Kidney capillary endothelial cell (primary cell): ENCODE measurements around the gene CRACDL.

ENCODE experiments used
- DNase-seq: peaks from one replicate; pipeline ENCODE4 v3.0.0-alpha.2; 2018; ENCODE audit warnings: low spot score

CRACDL gene

DNA sequence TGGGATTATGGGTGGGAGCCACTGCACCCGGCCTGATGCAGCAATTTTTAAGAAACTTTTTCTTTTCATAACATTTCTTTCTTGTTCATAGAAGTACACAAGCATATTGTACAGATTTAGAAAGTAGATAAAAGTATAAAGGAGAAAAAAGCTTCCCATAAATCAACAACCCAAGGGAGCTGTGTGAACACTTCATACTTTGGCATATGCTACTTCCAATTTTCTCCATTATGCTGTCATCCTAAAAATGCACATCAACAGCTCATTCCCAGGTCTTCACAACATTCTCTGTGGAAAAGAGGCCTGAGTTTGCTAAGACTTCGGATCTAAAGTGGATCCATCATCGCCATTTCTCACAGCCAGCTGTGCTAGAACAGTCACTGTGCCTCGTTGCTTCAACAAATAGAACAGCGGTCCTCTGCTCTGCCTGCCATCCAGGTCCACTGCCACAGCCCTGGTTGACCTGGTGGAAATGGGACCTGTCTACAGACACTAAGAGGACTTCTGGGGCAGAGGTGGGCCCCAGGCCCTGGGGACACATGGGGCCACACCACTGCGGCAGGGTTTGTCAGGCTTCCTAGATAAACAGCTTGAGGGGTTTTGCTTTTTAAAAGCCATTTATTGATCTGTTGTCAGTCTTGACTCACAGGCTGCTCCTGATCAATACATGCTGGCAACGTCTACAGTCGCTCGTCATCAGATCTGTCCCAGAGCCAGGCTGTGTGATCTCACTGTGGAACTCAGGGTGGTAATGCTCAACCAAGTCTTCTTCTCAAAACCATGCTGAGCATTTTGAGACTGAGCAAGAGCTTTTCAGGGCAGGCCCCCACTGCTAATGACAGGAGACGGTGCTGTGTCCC is 132.4 kb downstream of the CRACDL start:
- no peak for DNase-seq

GRCh38 chr2:98802344-98802743 is 133.7 kb downstream of the CRACDL start:
- no peak for DNase-seq

- DNase-seq: no peak
Observed at GRCh38 chr2:98801921-98802321, 134.1 kb downstream of the CRACDL start.

DNA sequence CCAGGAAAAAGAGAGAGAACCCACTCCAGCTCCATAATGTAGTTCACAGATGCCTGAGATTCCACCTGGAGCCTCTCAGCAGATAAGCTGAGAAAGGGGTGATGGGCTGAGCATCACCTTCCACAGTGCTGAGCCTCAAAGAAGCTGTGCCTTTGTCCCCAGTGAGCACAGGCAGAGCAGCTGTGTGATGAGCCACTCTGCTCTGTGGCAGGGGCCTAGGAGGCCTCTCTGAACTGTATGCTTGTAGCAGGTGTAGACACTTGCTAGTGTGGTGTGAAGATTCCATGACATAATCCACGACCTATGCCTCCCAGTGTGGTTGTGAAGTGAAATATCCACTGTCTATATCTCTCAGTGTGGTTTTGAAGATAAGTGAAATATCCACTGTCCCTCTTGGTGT is 134.7 kb downstream of the CRACDL start:
- no peak for DNase-seq

- DNase-seq: no peak
Observed at GRCh38 chr2:98800330-98801064, 135.5 kb downstream of the CRACDL start.

GRCh38 chr2:98799375-98800329 is 136.4 kb downstream of the CRACDL start:
- DNase-seq: peak; percentile 4

DNA sequence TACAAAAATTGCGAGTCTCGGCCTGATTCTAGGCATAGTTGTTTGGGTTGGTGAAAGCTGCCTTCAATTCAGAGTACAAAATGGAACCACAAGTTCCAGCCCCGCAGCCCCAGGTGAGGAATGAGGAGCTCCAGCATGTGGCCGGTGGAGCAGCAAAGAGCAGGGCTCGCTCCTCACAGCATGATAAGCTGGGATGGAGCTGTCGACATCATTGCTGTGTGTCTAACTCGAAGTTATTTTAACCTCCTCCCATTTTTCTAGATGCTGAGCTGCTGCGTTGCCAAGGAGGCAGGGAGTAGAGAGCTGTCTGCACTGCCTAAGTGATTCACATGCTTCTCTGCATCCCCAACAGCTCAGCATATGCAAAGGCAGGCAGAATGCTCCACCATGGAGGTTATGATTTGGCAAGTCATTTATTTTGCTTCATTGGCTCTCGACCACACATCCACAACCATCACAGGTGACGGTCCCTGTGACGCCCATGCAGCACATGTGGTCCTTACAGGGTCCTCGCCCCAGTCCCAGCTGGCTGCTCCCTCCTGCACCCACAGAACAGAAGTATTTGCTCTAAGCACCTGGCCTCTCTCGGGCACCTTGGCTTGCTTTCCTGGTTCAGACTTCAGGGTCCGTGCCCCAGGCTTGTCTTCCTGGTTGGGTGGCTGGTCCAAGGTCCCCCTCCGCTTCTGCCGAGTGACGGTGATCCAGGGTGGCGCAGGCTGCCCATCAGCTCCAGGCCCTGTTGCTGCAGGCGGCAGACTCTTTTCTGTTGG is 139.1 kb downstream of the CRACDL start:
- no peak for DNase-seq

- no peak for DNase-seq
Observed at GRCh38 chr2:98795891-98796676, 139.9 kb downstream of the CRACDL start.

- DNase-seq: no peak
Observed at GRCh38 chr2:98793897-98794830, 141.9 kb downstream of the CRACDL start.

DNA sequence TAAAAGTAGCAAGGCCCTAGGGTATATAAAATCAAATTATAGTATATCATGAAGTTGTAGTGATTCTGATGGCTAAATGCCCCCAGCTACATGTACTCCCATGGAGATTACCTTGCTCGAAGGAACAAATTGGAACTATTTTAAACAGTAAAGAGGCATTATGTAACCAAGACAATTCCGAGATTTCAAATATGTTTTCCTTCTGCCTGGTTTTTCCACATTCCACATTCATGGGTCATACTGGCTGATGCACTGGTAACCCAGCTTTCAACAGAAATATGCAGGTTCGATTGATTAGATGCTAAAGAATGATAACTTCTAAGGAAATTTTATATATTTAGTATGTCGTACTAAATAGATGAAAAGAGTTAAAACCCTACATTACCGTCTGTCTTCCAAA is 142.8 kb downstream of the CRACDL start:
- no peak for DNase-seq

GRCh38 chr2:98790221-98790620 is 145.8 kb downstream of the CRACDL start:
- DNase-seq: no peak

DNA sequence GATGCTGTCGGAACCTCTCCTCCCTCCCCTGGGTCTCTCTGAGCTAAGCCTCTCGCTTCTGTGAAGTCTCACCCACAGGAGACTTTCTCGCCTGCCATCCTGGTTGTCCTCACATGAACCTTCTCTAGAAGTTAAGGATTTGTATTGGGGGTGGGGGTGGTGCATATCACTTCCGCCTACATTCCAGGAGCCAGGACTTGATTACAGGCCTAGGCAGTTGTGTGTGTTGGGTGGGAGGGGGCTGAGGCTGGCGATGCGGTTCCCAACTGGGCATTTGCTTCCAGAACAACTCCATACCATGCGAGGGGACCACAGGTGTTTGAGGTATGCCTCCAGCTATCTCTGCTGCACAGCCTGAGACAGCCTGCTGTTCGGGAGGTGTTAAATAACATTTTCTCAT is 148.3 kb downstream of the CRACDL start:
- DNase-seq: no peak

GRCh38 chr2:98786179-98786578 is 149.8 kb downstream of the CRACDL start:
- no peak for DNase-seq

GRCh38 chr2:98782570-98782969 is 153.5 kb downstream of the CRACDL start:
- no peak for DNase-seq

GRCh38 chr2:98781822-98782221 is 154.2 kb downstream of the CRACDL start:
- DNase-seq: no peak

DNA sequence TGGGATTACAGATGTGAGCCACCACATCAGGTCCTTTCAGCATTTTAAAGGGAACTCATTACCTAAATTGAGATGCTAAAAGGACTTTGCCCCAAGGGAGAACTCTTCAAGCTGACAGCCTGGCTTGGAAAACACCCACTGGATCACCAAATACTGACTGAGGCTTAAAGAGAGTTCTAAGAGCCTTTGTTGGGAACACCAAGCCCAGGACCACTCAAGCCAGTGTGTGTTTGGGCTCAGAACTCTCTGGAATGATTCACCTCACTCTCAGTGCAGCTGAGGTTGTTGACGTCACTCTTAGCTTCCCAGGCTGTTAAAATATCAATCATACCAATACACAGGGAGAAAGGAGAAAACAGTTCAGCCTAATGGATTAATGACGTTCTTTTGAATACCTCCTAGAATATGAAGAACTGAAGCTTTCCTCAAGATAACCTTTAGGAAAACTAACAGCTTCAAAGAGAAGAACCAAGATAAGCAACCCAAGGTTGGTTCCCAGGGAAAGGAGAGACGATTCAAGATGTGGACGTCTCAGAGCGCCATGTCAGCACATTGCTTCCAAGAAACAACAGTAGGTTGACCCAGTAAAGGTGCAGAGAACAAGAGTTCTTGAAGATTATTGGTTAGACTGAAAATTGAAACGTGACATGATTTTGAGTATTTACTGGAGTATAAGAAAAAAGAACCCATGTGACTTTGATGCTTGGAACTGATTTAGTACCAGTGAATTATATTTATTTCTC is 157.1 kb downstream of the CRACDL start:
- no peak for DNase-seq

DNA sequence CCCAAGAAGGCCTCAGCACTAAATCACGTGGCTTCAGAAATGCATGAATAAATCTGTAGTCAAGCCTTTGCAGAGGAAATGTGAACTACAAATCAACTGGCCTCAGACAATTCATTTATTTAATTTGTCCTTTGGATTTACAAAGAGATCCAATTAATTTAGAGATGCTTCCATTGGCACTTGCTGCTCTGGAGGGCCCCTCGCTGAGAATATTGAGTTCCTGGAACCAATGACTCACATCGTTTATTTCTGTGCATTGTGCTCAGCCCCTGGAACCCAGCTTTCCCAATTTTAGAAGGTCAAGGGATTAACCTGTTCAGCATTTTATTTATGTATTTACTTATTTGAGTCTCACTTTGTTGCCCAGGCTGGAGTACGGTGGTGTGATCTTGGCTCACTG is 157.9 kb downstream of the CRACDL start:
- no peak for DNase-seq

DNA sequence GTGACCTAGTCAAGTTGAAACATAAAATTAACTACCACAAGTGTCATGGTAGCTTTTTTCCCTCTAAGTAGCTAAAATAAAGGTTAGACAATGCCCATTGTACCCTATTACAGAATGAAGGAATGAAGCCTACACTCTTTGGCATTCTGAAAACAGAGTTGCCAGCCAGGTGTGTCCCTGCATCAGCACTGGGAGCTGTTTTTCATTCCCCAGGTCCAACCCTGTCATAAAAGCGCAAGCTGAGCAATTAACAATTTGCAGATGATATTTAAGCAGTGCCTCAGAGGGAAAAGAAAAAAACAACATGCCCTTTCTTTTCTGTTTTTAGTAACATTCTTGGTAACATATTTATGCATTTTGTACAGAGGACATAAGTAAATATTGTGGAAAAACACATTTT is 158.3 kb downstream of the CRACDL start:
- DNase-seq: no peak

DNA sequence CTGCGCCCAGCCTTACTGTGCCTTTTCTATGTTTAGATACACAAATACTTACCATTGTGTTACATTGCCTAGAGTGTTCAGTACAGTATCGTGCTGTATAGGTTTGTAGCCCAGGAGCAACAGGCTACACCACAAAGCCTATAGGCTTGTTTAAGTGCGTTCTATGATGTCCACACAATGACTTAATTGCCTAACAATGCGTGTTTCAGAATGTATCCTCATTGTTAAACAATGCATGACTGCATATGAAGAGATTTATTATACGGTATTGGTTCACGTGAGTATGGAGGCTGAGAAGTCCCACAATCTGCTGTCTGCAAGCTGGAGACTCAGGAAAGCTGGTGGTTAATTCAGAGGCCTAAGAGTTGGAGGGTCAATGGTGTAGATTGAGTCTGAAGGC is 158.9 kb downstream of the CRACDL start:
- no peak for DNase-seq
